Immature natural killer cell (primary cell): ENCODE measurements around the gene UNC5C. TPM values are rescaled to one million over a fixed set of nuclear protein-coding genes. Genes with fewer than 3 reads are reported as not detected.

Source experiments
- DNase-seq, 3 donors: peaks; one replicate each; pipeline ENCODE4 v3.0.0; 2022; ENCODE audit warnings: mixed read lengths in 1 of 3
- H3K27ac Mint-ChIP-seq, 6 donors: one replicate each; pipeline ENCODE4 v1.8.0; 2020; ENCODE audit warnings: mixed read lengths in 6 of 6, mild to moderate bottlenecking in 5 of 6, inconsistent platforms in 4 of 6, moderate library complexity in 3 of 6
- H3K27me3 Mint-ChIP-seq, 3 donors: one replicate each; pipeline ENCODE4 v1.8.0; 2020 to 2021; ENCODE audit warnings: low read depth in 3 of 3, mild to moderate bottlenecking in 3 of 3, mixed read lengths in 3 of 3, moderate library complexity in 3 of 3, inconsistent platforms in 1 of 3
- H3K36me3 Mint-ChIP-seq, 3 donors: one replicate each; pipeline ENCODE4 v1.8.0; 2020; ENCODE audit warnings: mixed read lengths in 3 of 3, inconsistent platforms in 2 of 3, mild to moderate bottlenecking in 2 of 3
- H3K4me1 Mint-ChIP-seq, 2 donors: one replicate each; pipeline ENCODE4 v1.8.0; 2020; ENCODE audit warnings: inconsistent platforms in 2 of 2, mild to moderate bottlenecking in 2 of 2, mixed read lengths in 2 of 2, moderate library complexity in 1 of 2
- H3K4me3 Mint-ChIP-seq, 5 donors: one replicate each; pipeline ENCODE4 v1.8.0; 2020; ENCODE audit warnings: mild to moderate bottlenecking in 5 of 5, mixed read lengths in 5 of 5, inconsistent platforms in 3 of 5, moderate library complexity in 3 of 5
- H3K9me3 Mint-ChIP-seq, 6 donors: one replicate each; pipeline ENCODE4 v1.8.0; 2020; ENCODE audit warnings: mild to moderate bottlenecking in 6 of 6, mixed read lengths in 6 of 6, inconsistent platforms in 4 of 6, moderate library complexity in 3 of 6
- polyA plus RNA-seq, 3 donors: library from polyadenylated mRNA; unstranded; fragments of 300-500 nt; fragmentation: Illumina TruSeq; gene quantifications; one replicate each; pipeline ENCODE4 v1.2.3, GENCODE V29; 2021

Gene UNC5C
- polyA plus RNA-seq, 3 donors from 2014 or later, result not detected

- Mint-ChIP-seq H3K4me3 (no peak overlapping the region), H3K27ac (no peak overlapping the region), H3K36me3 (no peaks in the 10 kb centered on the region), H3K9me3 (peaks cover 0 to 11% (median under 1%) of the 10 kb centered on the region in 6 donors), H3K27me3 (peaks cover 0 to 2% (median 0%) of the 10 kb centered on the region in 3 donors), H3K4me1 (no peaks in the 10 kb centered on the region)
- DNase-seq, result no peak
Observed at GRCh38 chr4:95377366-95377900, 171.3 kb downstream of the UNC5C start.

- no peak overlapping the region for H3K27ac Mint-ChIP-seq
- no peak for DNase-seq
- no peaks in the 10 kb centered on the region for H3K4me1 Mint-ChIP-seq
- no peaks in the 10 kb centered on the region for H3K27me3 Mint-ChIP-seq
- no peaks in the 10 kb centered on the region for H3K36me3 Mint-ChIP-seq
- peaks cover 0 to 11% (median 0%) of the 10 kb centered on the region in 6 donors for H3K9me3 Mint-ChIP-seq
- no peak overlapping the region for H3K4me3 Mint-ChIP-seq
Observed at GRCh38 chr4:95371476-95372224, 177.1 kb downstream of the UNC5C start.

- H3K4me3 Mint-ChIP-seq, result no peak overlapping the region
- H3K36me3 Mint-ChIP-seq, result no peaks in the 10 kb centered on the region
- H3K27me3 Mint-ChIP-seq, result no peaks in the 10 kb centered on the region
- H3K4me1 Mint-ChIP-seq, result no peaks in the 10 kb centered on the region
- DNase-seq, result no peak
- no peak overlapping the region for H3K27ac Mint-ChIP-seq
- peaks cover 0 to 2% (median under 1%) of the 10 kb centered on the region in 6 donors for H3K9me3 Mint-ChIP-seq
Observed at GRCh38 chr4:95367824-95368223, 180.9 kb downstream of the UNC5C start.

GRCh38 chr4:95363966-95364365 is 184.8 kb downstream of the UNC5C start:
- peaks cover 0 to 2% (median 0%) of the 10 kb centered on the region in 6 donors for H3K9me3 Mint-ChIP-seq
- no peak overlapping the region for H3K4me3 Mint-ChIP-seq
- H3K4me1 Mint-ChIP-seq, result no peaks in the 10 kb centered on the region
- no peaks in the 10 kb centered on the region for H3K36me3 Mint-ChIP-seq
- no peak for DNase-seq
- no peaks in the 10 kb centered on the region for H3K27me3 Mint-ChIP-seq
- H3K27ac Mint-ChIP-seq, result no peak overlapping the region

- H3K4me3 Mint-ChIP-seq, result no peak overlapping the region
- no peaks in the 10 kb centered on the region for H3K36me3 Mint-ChIP-seq
- DNase-seq, result no peak
- peaks cover 0 to 2% (median 1%) of the 10 kb centered on the region in 6 donors for H3K9me3 Mint-ChIP-seq
- no peak overlapping the region for H3K27ac Mint-ChIP-seq
- H3K4me1 Mint-ChIP-seq, result no peaks in the 10 kb centered on the region
- peaks cover 0 to under 1% (median 0%) of the 10 kb centered on the region in 3 donors for H3K27me3 Mint-ChIP-seq
Observed at GRCh38 chr4:95363559-95363925, 185.2 kb downstream of the UNC5C start.

- H3K9me3 Mint-ChIP-seq, result peaks cover 0 to 6% (median 2%) of the 10 kb centered on the region in 6 donors
- no peaks in the 10 kb centered on the region for H3K36me3 Mint-ChIP-seq
- H3K4me1 Mint-ChIP-seq, result no peaks in the 10 kb centered on the region
- no peak overlapping the region for H3K4me3 Mint-ChIP-seq
- no peak overlapping the region for H3K27ac Mint-ChIP-seq
- no peak for DNase-seq
- peaks cover 0 to 1% (median 0%) of the 10 kb centered on the region in 3 donors for H3K27me3 Mint-ChIP-seq
Observed at GRCh38 chr4:95362906-95363558, 185.7 kb downstream of the UNC5C start.

GRCh38 chr4:95362066-95362465 is 186.7 kb downstream of the UNC5C start:
- peaks cover 0 to 1% (median 0%) of the 10 kb centered on the region in 3 donors for H3K27me3 Mint-ChIP-seq
- H3K27ac Mint-ChIP-seq, result no peak overlapping the region
- no peaks in the 10 kb centered on the region for H3K4me1 Mint-ChIP-seq
- no peaks in the 10 kb centered on the region for H3K36me3 Mint-ChIP-seq
- DNase-seq, result no peak
- peaks cover 0 to 8% (median 2%) of the 10 kb centered on the region in 6 donors for H3K9me3 Mint-ChIP-seq
- H3K4me3 Mint-ChIP-seq, result no peak overlapping the region

- no peak overlapping the region for H3K27ac Mint-ChIP-seq
- peaks cover 0 to 1% (median 0%) of the 10 kb centered on the region in 3 donors for H3K27me3 Mint-ChIP-seq
- DNase-seq, result no peak
- H3K9me3 Mint-ChIP-seq, result peaks cover 0 to 8% (median 2%) of the 10 kb centered on the region in 6 donors
- no peaks in the 10 kb centered on the region for H3K4me1 Mint-ChIP-seq
- no peak overlapping the region for H3K4me3 Mint-ChIP-seq
- H3K36me3 Mint-ChIP-seq, result no peaks in the 10 kb centered on the region
Observed at GRCh38 chr4:95361696-95361965, 187.1 kb downstream of the UNC5C start.

GRCh38 chr4:95360906-95361695 is 187.7 kb downstream of the UNC5C start:
- Mint-ChIP-seq H3K4me1 (no peaks in the 10 kb centered on the region), H3K27me3 (peaks cover 0 to 1% (median 0%) of the 10 kb centered on the region in 3 donors), H3K36me3 (no peaks in the 10 kb centered on the region), H3K9me3 (peaks cover 0 to 8% (median 2%) of the 10 kb centered on the region in 6 donors), H3K4me3 (no peak overlapping the region), H3K27ac (no peak overlapping the region)
- DNase-seq, result no peak

GRCh38 chr4:95360256-95360903 is 188.4 kb downstream of the UNC5C start:
- DNase-seq, result no peak
- no peak overlapping the region for H3K27ac Mint-ChIP-seq
- peaks cover 0 to 9% (median 2%) of the 10 kb centered on the region in 6 donors for H3K9me3 Mint-ChIP-seq
- H3K36me3 Mint-ChIP-seq, result no peaks in the 10 kb centered on the region
- H3K27me3 Mint-ChIP-seq, result peaks cover 0 to 1% (median 0%) of the 10 kb centered on the region in 3 donors
- no peak overlapping the region for H3K4me3 Mint-ChIP-seq
- H3K4me1 Mint-ChIP-seq, result no peaks in the 10 kb centered on the region

GRCh38 chr4:95358421-95358820 is 190.4 kb downstream of the UNC5C start:
- H3K36me3 Mint-ChIP-seq, result no peaks in the 10 kb centered on the region
- peaks cover 0 to 1% (median 1%) of the 10 kb centered on the region in 3 donors for H3K27me3 Mint-ChIP-seq
- no peak overlapping the region for H3K27ac Mint-ChIP-seq
- H3K9me3 Mint-ChIP-seq, result peaks cover 0 to 17% (median 4%) of the 10 kb centered on the region in 6 donors
- H3K4me3 Mint-ChIP-seq, result no peak overlapping the region
- DNase-seq, result no peak
- H3K4me1 Mint-ChIP-seq, result no peaks in the 10 kb centered on the region

GRCh38 chr4:95355021-95355420 is 193.8 kb downstream of the UNC5C start:
- H3K27me3 Mint-ChIP-seq, result peaks cover 0 to 4% (median 1%) of the 10 kb centered on the region in 3 donors
- no peaks in the 10 kb centered on the region for H3K4me1 Mint-ChIP-seq
- no peak overlapping the region for H3K4me3 Mint-ChIP-seq
- no peaks in the 10 kb centered on the region for H3K36me3 Mint-ChIP-seq
- no peak for DNase-seq
- H3K27ac Mint-ChIP-seq, result no peak overlapping the region
- peaks cover 0 to 23% (median 7%) of the 10 kb centered on the region in 6 donors for H3K9me3 Mint-ChIP-seq

GRCh38 chr4:95348418-95348817 is 200.4 kb downstream of the UNC5C start:
- Mint-ChIP-seq H3K36me3 (peaks cover 0 to 5% (median 0%) of the 10 kb centered on the region in 3 donors), H3K27ac (no peak overlapping the region), H3K4me1 (no peaks in the 10 kb centered on the region), H3K4me3 (no peak overlapping the region), H3K27me3 (peaks cover 0 to 3% (median 0%) of the 10 kb centered on the region in 3 donors), H3K9me3 (peaks cover 21 to 48% (median 23%) of the 10 kb centered on the region in 6 donors)
- no peak for DNase-seq
